MM.1S (cell line): ENCODE results near the gene PAX6.

Source experiments
- DNase-seq: peaks from one replicate; pipeline ENCODE4 v3.0.0-alpha.2; 2015
- H2AFZ ChIP-seq: fragments of 300-600 bp; sonication (generic); 2 replicates; pipeline ENCODE4 v1.6.0; 2016; ENCODE audit warnings: antibody characterized with exemption, low read length
- H3F3A ChIP-seq: fragments of 300-600 bp; sonication (generic); 2 replicates; pipeline ENCODE4 v1.6.1; 2016; ENCODE audit warnings: mild to moderate bottlenecking, antibody characterized with exemption, low read length, moderate library complexity, mixed read lengths; ENCODE audit not compliant: insufficient read depth
- H3K27ac ChIP-seq: fragments of 300-600 bp; sonication (generic); 2 replicates; pipeline ENCODE4 v1.5.1; 2016; ENCODE audit warnings: mild to moderate bottlenecking, low read length
- H3K27me3 ChIP-seq: fragments of 300-600 bp; sonication (generic); replicated peaks from 2 replicates; pipeline ENCODE4 v1.6.0; 2016; ENCODE audit warnings: low read length; ENCODE audit not compliant: insufficient read depth
- H3K36me3 ChIP-seq: fragments of 300-600 bp; sonication (generic); replicated peaks from 2 replicates; pipeline ENCODE4 v1.6.1; 2016; ENCODE audit warnings: mild to moderate bottlenecking, low read length, mixed read lengths; ENCODE audit not compliant: insufficient read depth
- H3K4me1 ChIP-seq: fragments of 300-600 bp; sonication (generic); 2 replicates; pipeline ENCODE4 v1.6.1; 2016; ENCODE audit warnings: low read length, mixed read lengths
- H3K4me2 ChIP-seq: fragments of 300-600 bp; sonication (generic); 2 replicates; pipeline ENCODE4 v1.6.0; 2016; ENCODE audit warnings: low read depth, low read length
- H3K4me3 ChIP-seq: fragments of 300-600 bp; sonication (generic); 2 replicates; pipeline ENCODE4 v1.5.1; 2016; ENCODE audit warnings: low read length, mixed read lengths
- H3K79me2 ChIP-seq: fragments of 300-600 bp; sonication (generic); 2 replicates; pipeline ENCODE4 v1.6.1; 2016; ENCODE audit warnings: mixed run types, low read length, mixed read lengths
- H3K9ac ChIP-seq: fragments of 300-600 bp; sonication (generic); 2 replicates; pipeline ENCODE4 v1.6.1; 2016; ENCODE audit warnings: low read length, mixed read lengths
- H3K9me2 ChIP-seq: fragments of 300-600 bp; sonication (generic); replicated peaks from 2 replicates; pipeline ENCODE4 v1.6.1; 2016; ENCODE audit warnings: mild to moderate bottlenecking, low read length, mixed read lengths; ENCODE audit not compliant: insufficient read depth
- H3K9me3 ChIP-seq: fragments of 300-600 bp; sonication (generic); replicated peaks from 2 replicates; pipeline ENCODE4 v1.6.1; 2016; ENCODE audit warnings: mild to moderate bottlenecking, low read length, mixed read lengths; ENCODE audit not compliant: insufficient read depth
- H4K20me1 ChIP-seq: fragments of 300-600 bp; sonication (generic); 2 replicates; pipeline ENCODE4 v1.6.1; 2016; ENCODE audit warnings: mild to moderate bottlenecking, low read length, moderate library complexity, mixed read lengths; ENCODE audit not compliant: insufficient read depth
- CTCF ChIP-seq: fragments of 300-600 bp; sonication (generic); IDR thresholded peaks from 2 replicates; pipeline ENCODE4 v1.5.1; 2016; ENCODE audit warnings: antibody characterized with exemption, low read length, mixed read lengths
- EZH2 ChIP-seq: fragments of 300-600 bp; sonication (generic); optimal IDR thresholded peaks from 2 replicates; pipeline ENCODE3; 2017; ENCODE audit warnings: low read depth, mild to moderate bottlenecking, antibody characterized with exemption, low read length, mixed read lengths
- EZH2phosphoT487 ChIP-seq: fragments of 300-600 bp; sonication (generic); IDR thresholded peaks from 2 replicates; pipeline ENCODE4 v1.6.1; 2018; ENCODE audit warnings: antibody characterized with exemption, low read length

Gene PAX6

GRCh38 chr11:31814176-31814868 lies 3.2 kb upstream of the PAX6 start:
- Histone ChIP-seq H3K79me2 (no peaks in the 10 kb centered on the region), H3K4me3 (peak overlapping the region; percentile 65), H3K4me1 (no peaks in the 10 kb centered on the region), H3K4me2 (peak overlapping the region; percentile 99), H2AFZ (no peak overlapping the region), H3K36me3 (no peaks in the 10 kb centered on the region), H3K9me2 (no peaks in the 10 kb centered on the region), H4K20me1 (no peaks in the 10 kb centered on the region), H3K9ac (no peak overlapping the region), H3K27ac (no peak overlapping the region), H3K9me3 (no peaks in the 10 kb centered on the region), H3F3A (no peaks in the 10 kb centered on the region), H3K27me3 (peaks cover 56% of the 10 kb centered on the region)
- DNase-seq: peak; percentile 3
- TF ChIP-seq CTCF (no peak), EZH2 (no peak)

- Histone ChIP-seq H3K9me3 (no peaks in the 10 kb centered on the region), H4K20me1 (no peaks in the 10 kb centered on the region), H3K79me2 (no peaks in the 10 kb centered on the region), H3K4me3 (peak overlapping the region; percentile 65), H3K4me2 (peak overlapping the region; percentile 99), H3K27ac (no peak overlapping the region), H3F3A (no peaks in the 10 kb centered on the region), H3K36me3 (no peaks in the 10 kb centered on the region), H2AFZ (no peak overlapping the region), H3K9ac (no peak overlapping the region), H3K27me3 (peaks cover 63% of the 10 kb centered on the region), H3K9me2 (no peaks in the 10 kb centered on the region), H3K4me1 (no peaks in the 10 kb centered on the region)
- no peak for TF ChIP-seq CTCF
- TF ChIP-seq EZH2phosphoT487: no peak
- TF ChIP-seq EZH2: no peak
- DNase-seq: no peak
Measured at GRCh38 chr11:31813391-31814175, 2.5 kb upstream of the PAX6 start.

GRCh38 chr11:31812383-31813381 lies 1.6 kb upstream of the PAX6 start:
- no peaks in the 10 kb centered on the region for H4K20me1 ChIP-seq
- H3F3A ChIP-seq: no peaks in the 10 kb centered on the region
- H3K9me3 ChIP-seq: no peaks in the 10 kb centered on the region
- H3K9ac ChIP-seq: no peak overlapping the region
- no peaks in the 10 kb centered on the region for H3K36me3 ChIP-seq
- H3K79me2 ChIP-seq: no peaks in the 10 kb centered on the region
- H3K4me1 ChIP-seq: no peaks in the 10 kb centered on the region
- H3K27me3 ChIP-seq: peaks cover 72% of the 10 kb centered on the region
- H3K4me3 ChIP-seq: peak overlapping the region; percentile 65
- H2AFZ ChIP-seq: peak overlapping the region; percentile 57
- peak overlapping the region; percentile 82 for H3K4me2 ChIP-seq
- no peak overlapping the region for H3K27ac ChIP-seq
- peak; percentile 42 for DNase-seq
- TF ChIP-seq EZH2 (no peak), EZH2phosphoT487 (no peak), CTCF (no peak)
- no peaks in the 10 kb centered on the region for H3K9me2 ChIP-seq
